DND-41 (cell line): Measurements from ENCODE around the gene LAMA2.

ENCODE experiments used
- CTCF ChIP-seq: IDR thresholded peaks from 2 replicates; pipeline ENCODE4 v1.5.1; 2012; ENCODE audit warnings: borderline replicate concordance, low read length, moderate library complexity, mild to moderate bottlenecking; ENCODE audit not compliant: poor library complexity, severe bottlenecking; ENCODE audit errors: extremely low read depth
- EZH2 ChIP-seq: IDR thresholded peaks from 3 replicates; pipeline ENCODE4 v1.6.1; 2012; ENCODE audit warnings: borderline replicate concordance, low read depth, mild to moderate bottlenecking, moderate library complexity, low read length, inconsistent platforms; ENCODE audit not compliant: severe bottlenecking

GRCh38 chr6:129297592-129297991 is 414.7 kb downstream of the LAMA2 start:
- TF ChIP-seq CTCF = no peak
- no peak for TF ChIP-seq EZH2
